GM20431 (cell line): Measurements from ENCODE around the gene VAT1L.
"Not testable (repeated sequence)": the region's sequence is repeated elsewhere in the genome, so short reads cannot be mapped to it uniquely, and the experiment has no call there.

Experiments used
- in situ Hi-C: fragments of 300-500 bp; cut with MseI, MboI; formaldehyde crosslinking; loops from one replicate; pipeline ENCODE4 v1.15.0; 2020; ENCODE audit warnings: low sequenced_read_pairs; ENCODE audit not compliant: unreplicated experiment

The VAT1L gene

DNA sequence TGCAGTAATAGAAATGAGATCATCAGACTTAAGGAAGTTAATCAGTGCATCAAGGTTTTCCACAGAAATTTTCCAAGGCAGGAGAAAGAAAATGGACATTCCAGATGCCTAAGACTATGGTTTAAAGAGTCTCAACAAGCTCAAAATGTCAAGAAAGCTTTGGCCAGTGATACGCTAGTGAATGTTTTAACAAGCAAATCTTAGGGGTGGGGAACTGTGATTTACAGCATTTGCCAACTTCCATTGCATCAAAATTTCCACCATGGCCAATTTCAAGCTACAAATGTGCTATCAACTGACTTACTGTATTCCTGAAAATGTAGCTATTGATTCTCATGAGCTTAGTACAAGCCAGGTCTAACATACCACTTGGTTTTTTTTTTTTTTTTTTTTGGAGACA is 151.6 kb downstream of the VAT1L start:
- in situ Hi-C loops: no loop called here

DNA sequence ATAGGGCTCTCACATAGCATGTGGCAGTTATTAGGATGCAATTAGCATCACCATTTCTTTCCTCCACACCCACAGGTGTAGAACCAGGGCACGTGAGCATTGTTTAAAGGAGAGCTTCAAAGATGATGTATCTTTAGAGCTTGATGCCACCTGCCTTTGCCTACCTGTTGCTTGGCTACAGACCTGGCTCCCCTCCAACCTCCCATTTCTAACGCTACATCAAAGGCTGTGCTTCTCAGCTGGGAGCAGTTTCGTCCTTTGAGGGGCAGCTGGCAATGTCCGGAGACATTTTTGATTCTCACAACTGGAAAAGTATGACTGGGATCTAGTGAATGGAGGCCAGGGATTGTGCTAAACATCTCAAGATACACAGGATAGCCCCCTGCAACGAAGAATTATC is 155.4 kb downstream of the VAT1L start:
- in situ Hi-C loops: no loop called here

DNA sequence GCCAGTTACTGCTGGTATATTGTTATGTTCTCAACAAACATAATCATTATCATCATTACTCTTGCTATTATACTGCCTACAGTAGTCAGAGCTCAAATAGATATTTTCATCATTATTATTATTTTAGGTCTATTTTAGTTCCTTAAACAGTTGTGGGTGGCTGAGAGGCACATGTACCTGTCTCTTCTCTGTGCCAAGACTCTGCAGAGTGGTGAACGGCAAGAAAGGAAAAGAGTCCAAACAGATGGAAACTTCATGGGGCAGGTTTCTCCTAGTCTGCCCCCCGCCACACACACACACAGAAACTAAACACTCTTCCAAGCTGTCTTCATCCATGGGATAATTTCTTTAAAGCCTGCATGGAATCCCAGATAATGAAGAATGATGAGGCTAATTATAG is 156.3 kb downstream of the VAT1L start:
- in situ Hi-C loops: no loop called here

DNA sequence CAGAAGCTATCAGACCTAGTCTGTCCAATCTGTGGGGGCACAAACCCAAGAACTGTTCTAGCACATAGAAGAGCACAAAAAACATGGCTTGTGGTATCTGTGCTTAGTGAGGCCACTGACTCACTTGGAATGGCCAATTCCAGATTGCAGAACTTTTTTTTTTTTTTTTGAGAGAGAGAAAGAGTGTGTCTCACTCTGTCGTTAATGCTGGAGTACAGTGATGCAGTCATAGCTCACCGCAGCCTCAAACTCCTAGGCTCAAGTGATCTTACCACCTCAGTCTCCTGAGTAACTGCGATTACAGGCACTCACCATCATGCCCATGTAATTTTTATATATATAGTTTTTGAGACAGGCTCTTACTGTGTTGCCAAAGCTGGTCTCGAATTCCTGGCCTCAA is 156.8 kb downstream of the VAT1L start:
- in situ Hi-C loops: no loop called here

DNA sequence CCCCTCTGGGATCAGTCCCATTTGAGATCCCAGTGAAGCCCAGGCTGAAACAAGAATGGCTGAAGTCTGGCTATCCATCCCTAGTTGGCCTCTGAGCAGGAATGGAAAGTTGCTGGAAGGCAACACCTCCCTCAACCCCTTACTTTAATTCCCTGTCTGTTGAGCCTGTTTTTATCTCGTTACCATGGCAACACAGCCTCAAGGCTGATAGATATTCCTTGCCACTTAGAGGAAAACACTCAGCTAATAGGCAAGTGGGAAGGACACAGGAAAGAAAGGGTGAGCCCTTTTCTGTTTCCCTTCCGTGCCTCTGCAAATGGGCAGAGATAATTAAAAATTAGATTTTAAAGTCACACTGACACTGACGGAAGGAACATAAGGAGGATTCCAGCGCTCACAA is 158.5 kb downstream of the VAT1L start:
- in situ Hi-C loops: no loop called here

DNA sequence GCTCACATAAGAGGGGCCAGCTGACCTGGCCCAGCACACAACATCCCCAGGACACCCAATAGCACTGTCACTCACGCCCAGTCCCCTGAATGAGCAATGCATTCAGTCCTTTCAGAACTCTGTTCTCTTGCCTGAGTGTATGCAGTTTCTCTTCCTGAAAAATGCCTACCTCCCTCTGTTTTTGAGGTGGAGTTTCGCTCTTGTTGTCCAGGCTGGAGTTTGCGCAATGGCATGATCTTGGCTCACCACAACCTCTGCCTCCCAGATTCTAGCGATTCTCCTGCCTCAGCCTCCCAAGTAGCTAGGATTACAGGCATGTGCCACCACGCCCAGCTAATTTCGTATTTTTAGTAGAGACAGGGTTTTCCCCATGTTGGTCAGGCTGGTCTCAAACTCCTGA is 159.2 kb downstream of the VAT1L start:
- in situ Hi-C loops: not testable (repeated sequence)

DNA sequence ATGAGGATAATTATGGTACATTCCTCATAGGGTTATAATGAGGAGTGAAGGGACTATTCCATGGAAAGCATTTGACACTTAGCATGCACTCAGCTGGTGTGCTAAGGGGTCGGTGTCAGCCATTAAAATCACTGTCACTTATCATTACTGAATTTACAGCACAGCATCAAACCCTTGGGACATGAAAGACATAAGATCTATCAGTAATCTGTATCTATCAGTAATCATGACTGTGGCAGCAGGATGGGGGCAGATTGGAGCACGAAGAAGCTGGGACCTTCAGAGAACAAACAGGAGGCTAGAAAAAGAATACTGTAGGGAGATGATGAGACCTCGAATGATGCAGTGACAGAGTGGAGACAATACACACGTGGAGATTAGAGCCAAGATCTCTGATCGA is 160.5 kb downstream of the VAT1L start:
- in situ Hi-C loops: no loop called here

DNA sequence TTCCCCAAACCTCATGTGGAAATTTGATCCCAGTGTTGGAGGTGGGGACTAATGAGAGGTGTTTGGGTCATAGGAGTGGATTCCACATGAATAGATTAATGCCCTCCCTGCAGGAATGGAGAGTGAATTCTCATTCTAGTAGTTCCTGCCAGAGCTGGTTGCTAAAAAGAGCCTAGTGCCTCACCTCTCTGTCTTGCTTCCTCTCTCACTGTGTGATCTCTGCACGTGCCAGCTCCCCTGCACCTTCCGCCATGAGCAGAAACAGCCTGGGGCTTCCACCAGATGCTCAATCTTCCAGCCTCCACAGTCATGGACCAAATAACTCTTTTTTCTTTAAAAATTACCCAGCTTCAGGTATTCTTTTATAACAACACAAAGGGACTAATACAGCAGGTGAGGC is 161.1 kb downstream of the VAT1L start:
- in situ Hi-C loops: no loop called here

DNA sequence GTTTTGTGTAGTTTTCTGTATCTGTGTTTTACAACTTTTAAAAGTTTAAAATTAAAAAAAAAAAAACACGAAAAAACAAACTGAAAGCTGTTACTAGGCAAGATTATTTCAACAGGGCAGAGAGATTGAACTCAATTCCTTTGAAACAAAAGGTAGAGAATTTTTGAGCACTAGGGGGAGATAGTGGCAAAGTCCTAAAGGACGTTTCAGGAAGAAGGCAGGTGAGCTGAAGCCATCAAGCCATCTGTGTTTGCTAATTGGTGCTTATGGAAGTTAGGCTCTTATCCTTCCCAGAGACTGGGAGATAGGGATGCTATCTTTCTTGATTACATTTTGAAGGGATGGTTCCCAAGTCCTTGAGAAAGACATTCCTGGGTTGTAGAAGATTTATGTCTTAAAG is 163.4 kb downstream of the VAT1L start:
- in situ Hi-C loops: loop anchor here (25.0 kb wide), 1 partner anchor 714 kb away; no protein-coding TSS in a partner anchor

DNA sequence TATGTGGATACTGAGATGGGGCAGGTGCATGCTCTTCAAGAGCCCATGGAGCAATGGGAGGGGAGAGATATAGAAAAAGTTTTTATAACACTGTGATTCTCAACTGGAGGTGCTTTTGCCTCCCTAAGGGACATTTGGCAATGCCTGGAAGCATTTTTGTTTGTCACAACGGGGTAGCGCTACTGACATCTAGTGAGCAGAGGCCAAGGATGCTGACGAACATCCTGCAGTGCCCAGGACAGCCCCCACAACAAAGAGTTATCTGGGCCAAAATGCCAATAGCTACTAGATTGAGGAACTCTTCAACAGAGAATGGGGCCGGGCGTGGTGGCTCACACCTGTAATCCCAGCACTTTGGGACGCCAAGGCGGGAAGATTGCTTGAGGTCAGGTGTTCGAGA is 166.8 kb downstream of the VAT1L start:
- in situ Hi-C loops: loop anchor here (25.0 kb wide), 1 partner anchor 718 kb away; no protein-coding TSS in a partner anchor

DNA sequence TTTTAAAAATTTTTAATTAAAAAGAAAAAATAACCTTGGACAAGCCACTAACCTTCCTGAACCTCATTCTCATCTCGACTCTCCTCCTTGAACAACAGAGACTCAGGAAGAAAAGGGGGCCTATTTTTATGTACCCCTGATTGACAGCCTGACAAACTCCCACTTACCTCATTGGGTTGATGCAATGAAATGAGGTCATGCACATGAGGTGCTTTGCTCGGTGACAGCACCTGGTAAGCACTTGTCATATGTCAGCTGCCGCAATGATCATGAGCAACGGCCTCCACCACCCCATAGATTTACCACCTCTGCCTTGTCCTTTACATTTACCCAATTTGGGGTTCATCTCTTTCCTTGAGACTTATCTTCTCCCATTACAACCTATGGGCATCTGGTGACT is 167.9 kb downstream of the VAT1L start:
- in situ Hi-C loops: loop anchor here (25.0 kb wide), 1 partner anchor 719 kb away; no protein-coding TSS in a partner anchor

DNA sequence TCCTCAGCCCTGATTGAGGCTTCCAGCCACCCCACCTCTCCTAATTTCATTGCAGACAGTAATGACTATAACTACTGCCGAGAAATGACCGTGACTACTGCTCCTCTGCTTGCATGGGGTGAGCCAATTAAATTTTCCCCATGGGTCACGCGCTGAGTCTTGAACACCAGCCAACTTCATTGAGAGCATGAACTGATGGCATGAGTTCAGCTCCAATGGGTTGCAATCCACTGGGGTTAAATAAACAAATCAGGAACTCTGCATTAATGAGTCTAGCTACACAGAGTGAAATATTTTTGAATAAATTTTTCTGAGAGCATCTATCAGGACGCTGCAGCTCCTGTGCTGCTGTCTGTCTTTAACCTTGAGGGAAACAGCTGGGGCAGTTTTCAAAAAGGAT is 172.4 kb downstream of the VAT1L start:
- in situ Hi-C loops: loop anchor here (25.0 kb wide), 1 partner anchor 723 kb away; no protein-coding TSS in a partner anchor

DNA sequence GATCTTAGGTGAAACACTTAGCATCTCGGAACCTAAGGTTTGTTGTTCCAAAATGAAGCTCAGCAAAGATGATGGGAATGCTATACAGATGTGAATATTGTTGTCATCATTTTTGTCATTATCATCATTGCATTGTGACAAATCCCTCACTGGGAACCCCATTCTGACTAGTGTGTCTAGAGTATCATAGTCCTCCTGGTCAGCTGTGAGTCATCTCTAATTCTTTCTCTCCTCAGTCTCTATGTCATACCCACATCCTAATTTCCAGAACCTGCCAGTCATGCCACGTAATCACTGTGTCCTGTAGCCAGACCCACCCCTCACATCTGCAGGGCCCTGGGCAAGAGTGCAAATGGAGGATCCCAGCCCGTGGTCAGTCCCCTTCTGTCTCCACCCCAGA is 173.4 kb downstream of the VAT1L start:
- in situ Hi-C loops: loop anchor here (25.0 kb wide), 1 partner anchor 725 kb away; no protein-coding TSS in a partner anchor

DNA sequence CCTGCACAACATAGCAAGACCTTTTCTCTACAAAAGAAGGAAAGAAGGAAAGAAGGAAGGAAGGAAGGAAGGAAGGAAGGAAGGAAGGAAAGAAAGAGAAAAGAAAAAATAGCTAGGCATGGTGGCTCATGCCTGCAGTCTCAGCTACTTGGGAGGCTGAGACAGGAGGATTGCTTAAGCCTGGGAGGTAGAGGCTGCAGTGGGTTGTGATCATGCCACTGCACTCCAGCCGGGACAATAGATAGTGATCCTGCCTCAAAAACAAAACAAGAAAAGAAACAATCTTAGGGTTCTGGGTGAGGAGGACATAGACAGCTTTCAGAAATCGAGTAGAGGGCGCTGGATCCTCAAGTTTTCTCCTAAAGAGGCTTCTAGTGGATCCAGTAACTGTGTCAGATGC is 174.3 kb downstream of the VAT1L start:
- in situ Hi-C loops: loop anchor here (25.0 kb wide), 1 partner anchor 725 kb away; no protein-coding TSS in a partner anchor

DNA sequence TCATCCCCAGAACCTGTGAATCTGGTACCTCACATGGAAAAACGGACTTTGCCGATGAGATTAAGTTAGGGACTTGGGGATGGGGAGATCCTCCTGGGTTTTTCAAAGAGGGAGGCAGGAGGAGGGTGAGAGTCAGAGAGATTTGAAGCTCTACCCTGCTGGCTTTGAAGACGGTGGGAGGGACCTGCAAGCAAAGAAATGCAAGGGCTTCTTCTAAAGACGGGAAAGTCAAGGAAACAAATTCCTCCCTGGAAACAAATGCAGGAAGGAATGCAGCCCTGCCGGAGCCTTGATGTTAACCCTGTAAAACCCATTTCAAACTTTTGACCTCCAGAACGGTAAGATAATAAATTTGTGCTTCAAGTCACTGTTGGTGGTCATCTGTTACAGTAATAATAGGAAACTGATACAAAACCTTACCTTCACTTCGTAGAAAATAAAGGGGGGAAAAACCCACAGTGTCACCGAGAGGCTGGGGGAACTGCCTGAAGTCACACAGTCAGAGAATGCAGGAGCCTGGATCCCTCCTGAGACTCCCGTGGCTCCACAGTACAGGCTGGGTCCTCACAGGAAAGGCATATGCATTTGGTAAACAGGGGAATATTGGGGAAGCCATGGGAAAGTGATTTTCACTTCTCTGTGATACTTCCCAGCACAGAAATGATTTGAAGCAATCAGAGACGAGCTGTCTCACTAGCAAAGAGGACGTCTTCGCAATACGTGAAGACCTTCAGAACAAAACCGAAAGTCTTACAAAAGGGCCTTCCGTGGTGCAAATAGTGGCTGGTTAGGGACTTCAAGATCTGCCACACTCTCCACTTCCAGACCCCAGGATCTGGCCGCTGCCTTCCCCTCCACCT is 175.1 kb downstream of the VAT1L start:
- in situ Hi-C loops: loop anchor here (25.0 kb wide), 1 partner anchor 726 kb away; no protein-coding TSS in a partner anchor

DNA sequence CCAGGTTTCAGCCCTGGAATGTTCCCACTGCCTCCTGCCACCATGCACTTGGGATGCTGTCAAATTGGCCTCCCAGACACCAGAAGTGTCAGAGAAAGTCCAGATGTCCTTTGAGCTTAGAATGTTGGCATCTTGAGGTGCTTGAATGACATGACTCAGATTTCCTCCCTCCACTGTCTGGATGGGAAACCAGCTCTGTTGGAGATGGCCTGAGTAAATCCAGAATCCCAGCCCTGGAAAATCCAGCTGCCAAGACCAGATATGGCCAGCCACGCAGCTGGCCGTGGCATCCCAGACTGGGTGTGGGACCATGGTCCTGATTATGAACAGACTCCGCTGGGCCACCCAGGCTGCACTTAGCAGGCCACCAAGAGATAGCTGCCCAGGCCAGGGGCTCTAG is 177.0 kb downstream of the VAT1L start:
- in situ Hi-C loops: loop anchor here (25.0 kb wide), 1 partner anchor 728 kb away; no protein-coding TSS in a partner anchor

DNA sequence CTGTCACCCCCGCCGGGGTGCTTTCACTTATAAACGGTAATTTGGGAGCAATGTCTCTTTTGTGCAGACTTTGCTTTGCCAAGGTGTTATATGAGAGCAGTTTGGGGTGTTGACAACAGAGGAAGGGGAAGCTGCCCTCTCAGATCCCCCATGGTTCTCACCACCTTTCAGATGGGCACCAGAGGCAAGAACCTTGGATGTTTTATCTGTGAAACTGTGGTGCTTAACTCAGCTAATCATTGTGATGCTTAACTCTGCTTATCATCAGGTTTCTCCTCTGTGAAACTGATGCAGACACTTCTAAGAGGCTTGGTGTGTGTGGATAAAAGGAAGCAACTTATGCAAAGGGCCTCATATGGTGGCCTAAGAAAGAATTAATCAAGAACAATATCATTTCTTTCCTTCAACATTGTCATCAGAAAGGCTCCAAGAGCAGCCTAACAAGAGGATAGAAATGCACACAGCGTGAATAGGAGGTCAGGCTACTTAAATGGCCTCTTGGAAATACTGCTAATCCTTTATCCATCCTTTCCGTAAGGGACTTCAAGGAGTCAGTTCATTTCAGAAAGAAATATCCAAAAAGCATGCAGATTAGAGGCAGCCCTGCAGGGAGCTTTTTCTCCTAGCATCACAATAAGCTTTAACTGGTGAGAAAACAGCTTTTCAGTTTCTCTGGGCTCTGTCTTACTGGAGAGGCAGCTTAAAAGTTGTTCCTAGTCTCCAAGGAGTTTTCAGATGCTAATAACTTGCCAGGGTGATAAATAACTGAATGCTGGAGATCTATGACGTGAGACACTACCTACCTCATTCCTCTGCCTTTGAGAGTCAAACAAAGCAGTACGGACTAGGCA is 178.9 kb downstream of the VAT1L start:
- in situ Hi-C loops: loop anchor here (25.0 kb wide), 1 partner anchor 730 kb away; no protein-coding TSS in a partner anchor

DNA sequence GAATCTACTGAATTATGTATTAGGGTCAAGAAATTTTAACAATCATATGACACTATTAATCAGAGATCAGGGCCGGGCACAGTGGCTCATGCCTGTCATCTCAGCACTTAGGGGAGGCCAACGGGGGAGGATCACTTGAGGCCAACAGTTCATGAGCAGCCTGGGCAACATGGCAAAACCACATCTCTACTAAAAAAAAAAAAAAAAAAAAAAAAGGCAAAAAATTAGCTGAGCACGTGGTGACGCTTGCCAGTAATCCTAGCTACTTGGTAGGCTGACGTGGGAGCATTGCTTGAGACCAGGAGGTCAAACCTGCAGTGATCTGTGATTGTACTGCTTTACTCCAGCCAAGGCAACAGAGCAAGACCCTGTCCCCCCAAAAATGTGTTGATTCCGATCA is 181.5 kb downstream of the VAT1L start:
- in situ Hi-C loops: loop anchor here (10.0 to 25.0 kb wide), 2 partner anchors 295 to 733 kb away; no protein-coding TSS in a partner anchor

DNA sequence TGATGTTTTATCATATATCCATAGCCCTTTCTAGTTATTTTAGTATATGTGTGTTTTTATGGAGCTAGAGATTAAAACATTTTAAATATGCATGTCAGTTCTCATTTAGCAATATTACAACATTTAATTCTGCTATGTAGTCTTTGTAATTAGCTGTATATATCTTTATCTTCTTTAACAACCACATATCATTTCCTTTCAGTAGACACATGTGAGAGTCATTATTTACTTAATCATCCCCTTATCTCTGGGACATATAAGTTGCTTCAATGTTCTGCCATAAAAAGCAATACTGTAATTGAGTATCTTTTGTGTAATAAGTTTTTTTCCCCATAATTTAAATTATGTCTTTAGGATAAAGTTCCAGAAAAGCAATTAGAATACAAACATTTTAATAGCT is 182.0 kb downstream of the VAT1L start:
- in situ Hi-C loops: loop anchor here (10.0 to 25.0 kb wide), 2 partner anchors 296 to 733 kb away; no protein-coding TSS in a partner anchor

DNA sequence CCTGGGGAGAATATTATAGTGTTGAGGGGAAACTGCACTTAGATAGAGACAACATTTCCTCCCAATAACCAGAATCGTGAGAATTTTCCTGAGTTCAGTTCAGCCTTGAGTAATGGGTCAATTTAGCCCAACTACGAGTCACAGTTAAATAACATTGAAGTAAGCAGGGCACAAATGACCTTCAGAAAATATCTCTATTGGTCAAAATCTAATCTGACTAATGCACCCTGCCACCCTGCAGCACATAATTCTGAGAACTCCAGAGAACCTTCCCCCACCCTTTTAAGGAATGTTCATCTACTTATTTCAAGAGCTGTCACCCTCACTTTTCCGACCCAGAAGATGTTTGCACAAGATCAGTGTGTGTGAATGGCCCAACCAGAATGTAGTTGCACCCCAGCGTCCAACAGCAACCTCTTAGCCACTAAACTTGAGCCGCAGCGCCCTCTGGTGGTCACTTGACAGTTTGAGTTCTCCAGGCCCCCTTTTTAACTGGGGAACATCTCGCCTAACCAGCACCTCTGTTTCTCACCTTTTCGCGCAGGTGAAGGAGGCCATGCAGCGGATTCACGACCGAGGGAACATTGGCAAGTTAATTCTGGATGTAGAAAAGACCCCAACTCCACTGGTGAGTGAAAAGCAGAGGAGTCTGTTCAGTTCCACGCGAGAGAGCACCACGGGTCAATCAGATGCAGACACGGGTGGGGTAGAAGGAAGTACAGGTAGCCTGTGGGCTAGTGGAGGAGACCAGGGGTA is 183.1 kb downstream of the VAT1L start:
- in situ Hi-C loops: loop anchor here (10.0 to 25.0 kb wide), 2 partner anchors 297 to 734 kb away; no protein-coding TSS in a partner anchor
